Suppressor macrophage treated with lipopolysaccharide for 1 hour (primary cell): ENCODE results near the gene RSPO4.
A peak's percentile ranks its signal among the peaks of the same experiment; 100 is the strongest.
"Not testable (repeated sequence)": the region's sequence is repeated elsewhere in the genome, so short reads cannot be mapped to it uniquely, and the experiment has no call there.

Experiments
- DNase-seq, 3 donors: peaks; one replicate each; pipeline ENCODE4 v3.0.0-alpha.2; 2020 to 2022

The RSPO4 gene

GRCh38 chr20:1003920-1004697, 2.0 kb upstream of the RSPO4 start:
- DNase-seq, result no peak

- DNase-seq, result no peak
These were observed 811 bp upstream of the RSPO4 start for GRCh38 chr20:1002682-1003561.

GRCh38 chr20:1001116-1001515, 995 bp downstream of the RSPO4 start:
- no peak for DNase-seq

GRCh38 chr20:998231-998830, 3.8 kb downstream of the RSPO4 start:
- no peak for DNase-seq

GRCh38 chr20:997486-997885, 4.6 kb downstream of the RSPO4 start:
- no peak for DNase-seq

GRCh38 chr20:997016-997415, 5.1 kb downstream of the RSPO4 start:
- DNase-seq, result no peak

- peak in 2 of 3 donors; percentile 12 to 25 for DNase-seq
These were observed 6.9 kb downstream of the RSPO4 start for GRCh38 chr20:995170-995569.

- no peak for DNase-seq
These were observed 9.1 kb downstream of the RSPO4 start for GRCh38 chr20:992801-993535.

- peak; percentile 23 to 33 (median 33) for DNase-seq
These were observed 10.3 kb downstream of the RSPO4 start for GRCh38 chr20:991850-992249.

- no peak for DNase-seq
These were observed 11.7 kb downstream of the RSPO4 start for GRCh38 chr20:990293-990959.

GRCh38 chr20:988272-988671, 13.8 kb downstream of the RSPO4 start:
- no peak for DNase-seq

GRCh38 chr20:987677-988076, 14.4 kb downstream of the RSPO4 start:
- no peak for DNase-seq

GRCh38 chr20:986733-987355, 15.3 kb downstream of the RSPO4 start:
- DNase-seq, result peak in 2 of 3 donors; percentile 9 to 23

- DNase-seq, result not testable (repeated sequence)
These were observed 17.1 kb downstream of the RSPO4 start for GRCh38 chr20:984994-985393.

- DNase-seq, result no peak
These were observed 19.4 kb downstream of the RSPO4 start for GRCh38 chr20:982754-983153.

- DNase-seq, result no peak
These were observed 25.1 kb downstream of the RSPO4 start for GRCh38 chr20:977021-977420.

- DNase-seq, result no peak
These were observed 26.1 kb downstream of the RSPO4 start for GRCh38 chr20:976033-976432.

GRCh38 chr20:973785-974194, 28.3 kb downstream of the RSPO4 start:
- DNase-seq, result peak; percentile 79 to 81 (median 79)

- DNase-seq, result no peak
These were observed 29.9 kb downstream of the RSPO4 start for GRCh38 chr20:972256-972655.

- DNase-seq, result no peak
These were observed 30.8 kb downstream of the RSPO4 start for GRCh38 chr20:971346-971745.

- peak in 2 of 3 donors; percentile 24 to 35 for DNase-seq
These were observed 32.2 kb downstream of the RSPO4 start for GRCh38 chr20:969868-970267.
